ENCODE measurements around the gene AGTR1. TPM values are rescaled to one million over a fixed set of nuclear protein-coding genes. Genes with fewer than 3 reads are reported as not detected.

Gene AGTR1
- total RNA-seq, 1 experiment from 2014 or later: not detected

DNA sequence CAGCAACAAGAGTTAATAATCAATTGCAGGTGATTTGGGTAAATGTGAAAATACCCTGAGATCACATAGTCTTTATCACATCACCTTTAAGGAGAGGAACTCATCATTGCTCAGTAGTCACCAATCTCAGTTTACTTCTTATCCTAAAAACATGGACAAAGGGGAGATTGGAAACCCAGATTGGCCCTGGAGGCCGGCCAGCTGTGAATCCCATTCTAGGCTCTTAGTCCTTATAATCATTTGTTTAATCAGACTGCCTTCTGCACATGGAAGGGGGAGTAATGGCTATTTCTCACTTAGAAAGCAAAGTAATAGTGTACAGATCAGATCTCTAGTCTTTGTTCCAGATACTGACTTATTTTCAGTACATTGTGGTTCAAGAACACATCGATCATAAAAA lies 92.7 kb downstream of the AGTR1 start:
- intact Hi-C loops (cut with micrococcal nuclease): no loop called here
- Mint-ChIP-seq H3K9me3 (ENCODE audit: unreplicated experiment) (no peaks in the 10 kb centered on the region), H3K27ac (ENCODE audit: low read depth, unreplicated experiment) (no peak overlapping the region), H3K36me3 (ENCODE audit: insufficient read depth, unreplicated experiment) (no peaks in the 10 kb centered on the region), H3K4me1 (ENCODE audit: insufficient read depth, unreplicated experiment) (no peaks in the 10 kb centered on the region), H3K4me3 (ENCODE audit: unreplicated experiment) (no peak overlapping the region), H3K27me3 (ENCODE audit: insufficient read depth, unreplicated experiment) (peaks cover 66% of the 10 kb centered on the region)
- BruUV-seq (replicated peaks): no TSS peak
- POLR2A ChIA-PET: no interaction called here
- CTCF ChIA-PET: no interaction called here
- TF ChIP-seq, protein P1, sequence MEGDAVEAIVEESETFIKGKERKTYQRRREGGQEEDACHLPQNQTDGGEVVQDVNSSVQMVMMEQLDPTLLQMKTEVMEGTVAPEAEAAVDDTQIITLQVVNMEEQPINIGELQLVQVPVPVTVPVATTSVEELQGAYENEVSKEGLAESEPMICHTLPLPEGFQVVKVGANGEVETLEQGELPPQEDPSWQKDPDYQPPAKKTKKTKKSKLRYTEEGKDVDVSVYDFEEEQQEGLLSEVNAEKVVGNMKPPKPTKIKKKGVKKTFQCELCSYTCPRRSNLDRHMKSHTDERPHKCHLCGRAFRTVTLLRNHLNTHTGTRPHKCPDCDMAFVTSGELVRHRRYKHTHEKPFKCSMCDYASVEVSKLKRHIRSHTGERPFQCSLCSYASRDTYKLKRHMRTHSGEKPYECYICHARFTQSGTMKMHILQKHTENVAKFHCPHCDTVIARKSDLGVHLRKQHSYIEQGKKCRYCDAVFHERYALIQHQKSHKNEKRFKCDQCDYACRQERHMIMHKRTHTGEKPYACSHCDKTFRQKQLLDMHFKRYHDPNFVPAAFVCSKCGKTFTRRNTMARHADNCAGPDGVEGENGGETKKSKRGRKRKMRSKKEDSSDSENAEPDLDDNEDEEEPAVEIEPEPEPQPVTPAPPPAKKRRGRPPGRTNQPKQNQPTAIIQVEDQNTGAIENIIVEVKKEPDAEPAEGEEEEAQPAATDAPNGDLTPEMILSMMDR (IDR thresholded peaks at IDR 0.05; ENCODE audit: unreplicated experiment): no peak
- no peak for DNase-seq (ENCODE audit: unreplicated experiment)

DNA sequence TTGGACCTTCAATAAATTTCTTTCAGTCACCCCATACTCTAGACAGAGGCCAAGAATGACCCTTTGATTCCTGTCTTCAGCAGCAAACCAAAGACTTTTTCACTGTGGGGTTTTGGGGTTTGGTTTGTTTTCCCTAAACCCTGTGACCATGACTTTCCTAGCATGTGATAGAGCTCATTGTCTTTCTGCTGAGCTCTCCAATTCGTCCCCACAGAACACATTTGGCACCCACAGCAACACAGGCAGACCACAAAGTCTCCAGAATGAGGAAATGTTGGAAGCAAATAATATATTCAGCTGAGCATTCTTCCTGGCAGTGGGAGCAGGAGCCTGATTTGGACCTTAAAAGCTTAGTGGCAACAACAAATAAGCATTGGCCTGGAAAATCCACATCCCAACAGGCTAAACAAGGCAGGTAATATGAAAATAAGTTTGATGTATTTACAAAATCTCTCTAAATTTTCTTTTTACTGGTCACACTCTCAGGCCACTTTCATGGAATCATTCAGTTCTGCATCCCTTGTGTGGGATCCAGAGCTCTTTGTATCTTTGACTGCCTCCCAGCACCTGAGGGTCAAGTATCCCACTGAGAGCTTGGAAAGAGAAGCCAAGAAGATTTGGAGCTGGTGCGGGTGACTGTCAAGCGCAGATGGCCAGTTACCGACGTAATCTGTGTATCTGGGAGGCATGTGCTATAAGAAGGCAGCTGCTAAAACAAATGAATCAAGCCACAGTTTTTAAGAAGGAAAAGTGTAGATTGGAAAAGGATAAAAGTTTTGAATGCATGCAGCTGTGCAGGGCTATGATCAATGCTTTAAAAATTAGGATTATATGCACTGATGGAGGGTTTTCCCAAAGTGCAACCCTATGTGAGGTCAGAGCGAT lies 93.4 kb downstream of the AGTR1 start:
- CTCF ChIA-PET: interaction anchor here (0.6 to 1.1 kb wide), 2 partner anchors 14 to 165 kb away, joined by 3 to 4 read pairs; no protein-coding TSS in a partner anchor

DNA sequence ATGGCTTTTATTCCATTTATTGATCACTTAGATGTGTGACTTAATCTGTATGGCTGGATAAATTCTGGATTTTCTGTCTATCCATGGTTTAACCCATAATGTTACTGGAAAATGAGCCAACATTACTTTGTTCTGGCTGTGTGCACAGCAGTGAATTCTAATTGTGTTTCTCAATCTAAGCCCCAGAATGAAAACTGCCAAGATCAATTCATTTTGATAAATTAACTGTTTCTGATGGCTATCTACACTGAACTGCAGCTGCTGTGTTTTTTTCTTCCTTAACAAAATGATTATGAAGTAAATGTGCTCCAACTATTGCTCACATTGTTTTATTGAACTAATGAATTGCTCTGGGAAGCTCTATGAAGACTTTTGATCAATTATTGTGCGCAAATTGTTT lies 94.2 kb downstream of the AGTR1 start:
- no TSS peak for BruUV-seq (replicated peaks)
- ChIA-PET CTCF (interaction anchor here (1.1 kb wide), 1 partner anchor 13 kb away, joined by 4 read pairs; no protein-coding TSS in a partner anchor), POLR2A (no interaction called here)
- no peak for DNase-seq (ENCODE audit: unreplicated experiment)
- H3K27me3 Mint-ChIP-seq (ENCODE audit: insufficient read depth, unreplicated experiment): peaks cover 65% of the 10 kb centered on the region
- no peak overlapping the region for H3K4me3 Mint-ChIP-seq (ENCODE audit: unreplicated experiment)
- TF ChIP-seq, protein P1 (IDR thresholded peaks at IDR 0.05; ENCODE audit: unreplicated experiment): no peak
- intact Hi-C loops (cut with micrococcal nuclease): no loop called here
- H3K27ac Mint-ChIP-seq (ENCODE audit: low read depth, unreplicated experiment): no peak overlapping the region
- H3K9me3 Mint-ChIP-seq (ENCODE audit: unreplicated experiment): no peaks in the 10 kb centered on the region
- H3K4me1 Mint-ChIP-seq (ENCODE audit: insufficient read depth, unreplicated experiment): no peaks in the 10 kb centered on the region
- H3K36me3 Mint-ChIP-seq (ENCODE audit: insufficient read depth, unreplicated experiment): no peaks in the 10 kb centered on the region

More for the DNA sequence above, 93.4 kb downstream of the AGTR1 start:
- Mint-ChIP-seq H3K4me1 (ENCODE audit: insufficient read depth, unreplicated experiment) (no peaks in the 10 kb centered on the region), H3K4me3 (ENCODE audit: unreplicated experiment) (no peak overlapping the region), H3K27me3 (ENCODE audit: insufficient read depth, unreplicated experiment) (peaks cover 65% of the 10 kb centered on the region), H3K36me3 (ENCODE audit: insufficient read depth, unreplicated experiment) (no peaks in the 10 kb centered on the region), H3K27ac (ENCODE audit: low read depth, unreplicated experiment) (no peak overlapping the region), H3K9me3 (ENCODE audit: unreplicated experiment) (no peaks in the 10 kb centered on the region)
- no peak for DNase-seq (ENCODE audit: unreplicated experiment)
- TF ChIP-seq, protein P1 (IDR thresholded peaks at IDR 0.05; ENCODE audit: unreplicated experiment): no peak
- intact Hi-C loops (cut with micrococcal nuclease): no loop called here
- BruUV-seq (replicated peaks): no TSS peak
- POLR2A ChIA-PET: no interaction called here

DNA sequence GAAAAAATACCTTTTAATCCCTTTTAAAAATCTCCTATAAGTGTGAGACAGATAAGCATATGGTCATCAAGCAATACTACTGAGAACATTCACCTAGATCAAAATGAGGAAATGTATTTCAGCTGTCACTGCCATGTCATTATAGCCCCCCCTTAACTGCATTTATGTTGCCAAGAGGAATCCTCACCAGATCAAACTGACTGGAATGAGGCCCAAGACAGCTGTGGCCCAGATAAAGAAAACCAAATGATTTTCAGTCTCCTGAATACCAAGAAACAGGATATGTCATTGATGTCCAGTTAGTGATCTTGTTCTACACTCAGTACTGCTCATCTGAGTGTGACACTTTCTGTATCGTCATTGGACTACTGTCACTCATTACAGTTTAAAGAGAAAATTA lies 94.8 kb downstream of the AGTR1 start:
- DNase-seq (ENCODE audit: unreplicated experiment): no peak
- POLR2A ChIA-PET: no interaction called here
- H3K4me3 Mint-ChIP-seq (ENCODE audit: unreplicated experiment): no peak overlapping the region
- CTCF ChIA-PET: no interaction called here
- no peaks in the 10 kb centered on the region for H3K9me3 Mint-ChIP-seq (ENCODE audit: unreplicated experiment)
- TF ChIP-seq, protein P1 (IDR thresholded peaks at IDR 0.05; ENCODE audit: unreplicated experiment): no peak
- peaks cover 65% of the 10 kb centered on the region for H3K27me3 Mint-ChIP-seq (ENCODE audit: insufficient read depth, unreplicated experiment)
- intact Hi-C loops (cut with micrococcal nuclease): no loop called here
- no peaks in the 10 kb centered on the region for H3K36me3 Mint-ChIP-seq (ENCODE audit: insufficient read depth, unreplicated experiment)
- no peaks in the 10 kb centered on the region for H3K4me1 Mint-ChIP-seq (ENCODE audit: insufficient read depth, unreplicated experiment)
- H3K27ac Mint-ChIP-seq (ENCODE audit: low read depth, unreplicated experiment): no peak overlapping the region
- BruUV-seq (replicated peaks): no TSS peak

Other genes with a start within 250 kb of the AGTR1 start
- gene CPB1, start 129.9 kb downstream of the AGTR1 start, total RNA-seq (2022): not detected in 2 replicates
- gene CPA3, start 167.4 kb downstream of the AGTR1 start, total RNA-seq (2022): not detected in 2 replicates